ENCODE results near the gene MYLK. TPM values are rescaled to one million over a fixed set of nuclear protein-coding genes. Genes with fewer than 3 reads are reported as not detected.

Gene MYLK
- total and polyA plus RNA-seq, 9 of the 15 experiments (the other 6 are each of a cell fraction or from before 2014, with no cell fraction given), result 0.11 to 0.53 (median 0.18) TPM; not detected in 2

DNA sequence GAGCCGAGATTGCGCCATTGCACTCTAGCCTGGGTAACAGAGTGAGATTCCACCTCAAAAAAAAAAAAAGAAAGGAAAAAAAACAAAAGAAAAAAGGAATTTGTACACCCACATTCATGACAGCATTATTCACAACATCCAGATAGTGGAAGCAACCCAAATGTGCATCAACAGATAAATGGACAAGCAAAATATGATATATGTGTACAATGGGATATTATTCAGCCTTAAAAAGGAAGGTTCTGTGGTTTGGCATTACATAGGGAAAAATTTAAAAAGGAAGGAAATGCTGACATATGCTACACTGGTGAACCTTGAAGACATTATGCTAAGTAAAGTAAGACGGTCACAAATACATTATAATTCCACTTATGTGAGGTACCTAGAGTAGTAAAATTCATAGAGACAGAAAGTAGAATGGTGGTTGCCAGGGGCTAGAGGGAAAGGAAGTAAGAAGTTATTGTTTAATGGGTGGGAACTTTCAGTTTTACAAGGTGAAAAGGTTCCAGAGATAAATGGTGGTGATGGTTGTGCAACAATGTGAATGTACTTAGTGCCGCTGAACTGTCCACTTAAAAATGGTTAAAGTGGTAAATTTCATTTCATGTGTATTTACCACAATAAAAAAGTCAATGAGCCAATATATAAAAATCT lies 118.5 kb downstream of the MYLK start:
- no peak for DNase-seq (ENCODE audit: extremely low read depth in 1 of 4, low spot score in 3 of 4)
- H3K9me3 ChIP-seq (replicated peaks; ENCODE audit: control insufficient read depth, insufficient read depth, low read depth, low read length), result no peaks in the 10 kb centered on the region
- peaks cover 0 to 16% of the 10 kb centered on the region in 2 experiments; a peak in 3 of 5 replicates for H3K27me3 ChIP-seq (ENCODE audit: control insufficient read depth in 2 of 2, insufficient read depth in 2 of 2, low read length in 2 of 2)
- intact Hi-C loops (cut with micrococcal nuclease), result no loop called here
- H3K27ac ChIP-seq (ENCODE audit: extremely low read depth, low read depth, low read length), result no peak overlapping the region
- no peak overlapping the region for H2AFZ ChIP-seq (ENCODE audit: low read depth, low read length)
- ATAC-seq, result no peak
- H4K20me1 ChIP-seq (replicated peaks; ENCODE audit: control insufficient read depth, insufficient read depth, low read length), result no peaks in the 10 kb centered on the region
- no peak overlapping the region for H3K4me3 ChIP-seq
- H3K36me3 ChIP-seq (ENCODE audit: control insufficient read depth, insufficient read depth, low read length), result no peaks in the 10 kb centered on the region
- TF ChIP-seq, protein P1, sequence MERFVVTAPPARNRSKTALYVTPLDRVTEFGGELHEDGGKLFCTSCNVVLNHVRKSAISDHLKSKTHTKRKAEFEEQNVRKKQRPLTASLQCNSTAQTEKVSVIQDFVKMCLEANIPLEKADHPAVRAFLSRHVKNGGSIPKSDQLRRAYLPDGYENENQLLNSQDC (CRISPR knock-in tag; IDR thresholded peaks at IDR 0.05), result no peak
- no peak overlapping the region for H3K4me2 ChIP-seq (ENCODE audit: insufficient read depth, low read length)
- H3K4me1 ChIP-seq (replicated peaks in 1 of 2; ENCODE audit: control insufficient read depth in 2 of 2, insufficient read depth in 2 of 2, low read length in 2 of 2), result no peaks in the 10 kb centered on the region
- no TSS peak for BruUV-seq (replicated peaks)
- ChIA-PET CTCF (ENCODE audit: low intra/inter-chr PET ratio) (no interaction called here), POLR2A (no interaction called here)
- in situ Hi-C loops (cut with MboI), result no loop called here
- WGBS (ENCODE audit: insufficient coverage, low coverage, missing lambda C conversion rate), result 0% methylated on average over 2 of the region's 4 CpGs
- H3K9me1 ChIP-seq (ENCODE audit: control insufficient read depth, insufficient read depth, low read length), result no peaks in the 10 kb centered on the region
- no peak overlapping the region for H3K9ac ChIP-seq (ENCODE audit: insufficient read depth in 1 of 2, low read depth in 2 of 2, low read length in 2 of 2)
- no peaks in the 10 kb centered on the region for H3K79me2 ChIP-seq (ENCODE audit: control insufficient read depth, insufficient read depth, low read length)
- FAIRE-seq, result no peak

DNA sequence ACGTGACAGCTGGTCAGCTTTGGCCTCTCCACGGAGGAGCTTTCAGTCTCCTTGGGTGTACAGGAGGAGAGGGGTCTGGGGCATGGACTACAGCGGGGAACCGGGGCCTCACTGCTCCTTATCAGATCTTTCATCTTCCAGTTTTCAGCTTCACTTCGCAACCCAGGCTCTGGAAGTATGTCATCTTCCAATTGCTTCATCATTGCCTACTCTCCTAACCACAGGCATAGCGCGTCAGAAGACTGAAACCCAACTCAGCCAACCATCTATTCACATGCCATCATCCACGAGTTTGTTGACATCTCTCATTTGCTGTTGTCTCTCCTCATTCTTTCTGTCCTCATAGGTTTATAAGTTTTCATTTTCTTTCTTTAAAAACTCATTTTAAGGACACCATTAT lies 119.5 kb downstream of the MYLK start:
- FAIRE-seq (no peak), ATAC-seq (no peak), DNase-seq (ENCODE audit: extremely low read depth in 1 of 4, low spot score in 3 of 4) (no peak)
- H3K4me3 ChIP-seq, result no peak overlapping the region
- 0% methylated on average over 8 of the region's 8 CpGs for WGBS (ENCODE audit: insufficient coverage, low coverage, missing lambda C conversion rate)
- peaks cover 0 to 12% of the 10 kb centered on the region in 2 experiments; a peak in 3 of 5 replicates for H3K27me3 ChIP-seq (ENCODE audit: control insufficient read depth in 2 of 2, insufficient read depth in 2 of 2, low read length in 2 of 2)
- in situ Hi-C loops (cut with MboI) (no loop called here), intact Hi-C loops (cut with micrococcal nuclease) (no loop called here)
- no peaks in the 10 kb centered on the region for H3K9me3 ChIP-seq (replicated peaks; ENCODE audit: control insufficient read depth, insufficient read depth, low read depth, low read length)
- no peak overlapping the region for H3K9ac ChIP-seq (ENCODE audit: insufficient read depth in 1 of 2, low read depth in 2 of 2, low read length in 2 of 2)
- H3K9me1 ChIP-seq (ENCODE audit: control insufficient read depth, insufficient read depth, low read length), result no peaks in the 10 kb centered on the region
- H3K36me3 ChIP-seq (ENCODE audit: control insufficient read depth, insufficient read depth, low read length), result no peaks in the 10 kb centered on the region
- POLR2A ChIA-PET, result no interaction called here
- no peaks in the 10 kb centered on the region for H4K20me1 ChIP-seq (replicated peaks; ENCODE audit: control insufficient read depth, insufficient read depth, low read length)
- BruUV-seq (replicated peaks), result no TSS peak
- no peaks in the 10 kb centered on the region for H3K79me2 ChIP-seq (ENCODE audit: control insufficient read depth, insufficient read depth, low read length)
- no peaks in the 10 kb centered on the region for H3K4me1 ChIP-seq (replicated peaks in 1 of 2; ENCODE audit: control insufficient read depth in 2 of 2, insufficient read depth in 2 of 2, low read length in 2 of 2)
- H2AFZ ChIP-seq (ENCODE audit: low read depth, low read length), result no peak overlapping the region
- no peak overlapping the region for H3K4me2 ChIP-seq (ENCODE audit: insufficient read depth, low read length)
- no peak overlapping the region for H3K27ac ChIP-seq (ENCODE audit: extremely low read depth, low read depth, low read length)
- CTCF ChIA-PET (ENCODE audit: low intra/inter-chr PET ratio), result no interaction called here
- TF ChIP-seq, protein P2, sequence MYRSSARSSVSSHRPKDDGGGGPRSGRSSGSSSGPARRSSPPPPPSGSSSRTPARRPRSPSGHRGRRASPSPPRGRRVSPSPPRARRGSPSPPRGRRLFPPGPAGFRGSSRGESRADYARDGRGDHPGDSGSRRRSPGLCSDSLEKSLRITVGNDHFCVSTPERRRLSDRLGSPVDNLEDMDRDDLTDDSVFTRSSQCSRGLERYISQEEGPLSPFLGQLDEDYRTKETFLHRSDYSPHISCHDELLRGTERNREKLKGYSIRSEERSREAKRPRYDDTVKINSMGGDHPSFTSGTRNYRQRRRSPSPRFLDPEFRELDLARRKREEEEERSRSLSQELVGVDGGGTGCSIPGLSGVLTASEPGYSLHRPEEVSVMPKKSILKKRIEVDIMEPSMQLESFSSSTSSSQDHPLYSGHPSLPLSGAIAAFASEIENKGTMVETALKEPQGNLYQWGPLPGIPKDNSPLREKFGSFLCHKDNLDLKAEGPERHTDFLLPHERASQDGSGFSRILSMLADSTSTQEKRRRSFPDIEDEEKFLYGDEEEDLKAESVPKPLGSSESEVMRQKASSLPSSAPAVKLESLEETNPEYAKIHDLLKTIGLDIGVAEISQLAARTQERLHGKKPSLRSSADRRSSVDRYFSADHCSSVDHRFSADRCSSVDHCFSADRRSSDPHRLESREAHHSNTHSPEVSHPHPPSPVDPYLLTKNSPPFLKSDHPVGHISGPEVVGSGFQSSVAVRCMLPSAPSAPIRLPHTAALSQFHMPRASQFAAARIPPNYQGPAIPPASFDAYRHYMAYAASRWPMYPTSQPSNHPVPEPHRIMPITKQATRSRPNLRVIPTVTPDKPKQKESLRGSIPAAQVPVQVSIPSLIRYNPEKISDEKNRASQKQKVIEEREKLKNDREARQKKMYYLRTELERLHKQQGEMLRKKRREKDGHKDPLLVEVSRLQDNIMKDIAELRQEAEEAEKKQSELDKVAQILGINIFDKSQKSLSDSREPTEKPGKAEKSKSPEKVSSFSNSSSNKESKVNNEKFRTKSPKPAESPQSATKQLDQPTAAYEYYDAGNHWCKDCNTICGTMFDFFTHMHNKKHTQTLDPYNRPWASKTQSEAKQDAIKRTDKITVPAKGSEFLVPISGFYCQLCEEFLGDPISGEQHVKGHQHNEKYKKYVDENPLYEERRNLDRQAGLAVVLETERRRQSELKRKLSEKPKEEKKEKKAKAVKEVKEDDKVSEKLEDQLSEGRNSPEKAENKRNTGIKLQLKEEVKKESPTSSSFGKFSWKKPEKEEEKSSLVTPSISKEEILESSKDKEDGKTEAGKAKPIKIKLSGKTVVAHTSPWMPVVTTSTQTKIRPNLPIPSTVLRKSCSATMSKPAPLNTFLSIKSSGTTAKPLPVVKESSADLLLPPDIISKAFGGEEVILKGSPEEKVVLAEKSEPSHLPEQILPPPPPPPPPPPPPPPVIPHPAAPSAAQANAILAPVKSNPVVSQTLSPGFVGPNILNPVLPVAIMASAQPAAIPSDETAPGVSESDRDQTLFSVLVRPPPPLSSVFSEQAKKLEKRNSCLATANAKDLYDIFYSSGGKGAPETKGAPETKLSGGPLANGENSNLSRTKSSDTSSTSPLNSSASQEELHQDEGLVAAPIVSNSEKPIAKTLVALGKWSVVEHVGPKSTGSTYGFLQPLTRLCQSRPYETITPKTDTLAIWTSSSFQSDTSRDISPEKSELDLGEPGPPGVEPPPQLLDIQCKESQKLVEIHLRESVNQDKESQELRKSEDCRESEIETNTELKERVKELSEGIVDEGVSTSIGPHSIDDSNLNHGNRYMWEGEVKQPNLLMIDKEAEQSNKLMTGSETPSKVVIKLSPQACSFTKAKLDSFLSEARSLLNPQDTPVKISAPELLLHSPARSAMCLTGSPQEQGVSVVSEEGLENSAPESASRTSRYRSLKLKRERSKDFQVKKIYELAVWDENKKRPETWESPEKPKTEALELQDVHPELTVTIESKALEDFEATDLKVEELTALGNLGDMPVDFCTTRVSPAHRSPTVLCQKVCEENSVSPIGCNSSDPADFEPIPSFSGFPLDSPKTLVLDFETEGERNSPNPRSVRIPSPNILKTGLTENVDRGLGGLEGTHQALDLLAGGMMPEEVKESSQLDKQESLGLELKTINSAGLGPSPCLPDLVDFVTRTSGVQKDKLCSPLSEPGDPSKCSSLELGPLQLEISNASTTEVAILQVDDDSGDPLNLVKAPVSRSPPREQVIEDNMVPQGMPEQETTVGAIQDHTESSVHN (IDR thresholded peaks at IDR 0.05; ENCODE audit: borderline replicate concordance in 1 of 2, low read depth in 1 of 2), result no peak
- TF ChIP-seq ELF4 (CRISPR knock-in tag; IDR thresholded peaks at IDR 0.05) (no peak), TBL1XR1 (IDR thresholded peaks at IDR 0.05; ENCODE audit: low read length in 2 of 2) (no peak), GATAD2A (IDR thresholded peaks at IDR 0.05) (no peak)
- TF ChIP-seq, protein P3, sequence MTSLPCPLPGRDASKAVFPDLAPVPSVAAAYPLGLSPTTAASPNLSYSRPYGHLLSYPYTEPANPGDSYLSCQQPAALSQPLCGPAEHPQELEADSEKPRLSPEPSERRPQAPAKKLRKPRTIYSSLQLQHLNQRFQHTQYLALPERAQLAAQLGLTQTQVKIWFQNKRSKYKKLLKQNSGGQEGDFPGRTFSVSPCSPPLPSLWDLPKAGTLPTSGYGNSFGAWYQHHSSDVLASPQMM (CRISPR knock-in tag; IDR thresholded peaks at IDR 0.05), result no peak

Measured in K562 (cell line).